DMS53 (cell line): ENCODE results near the gene GALNT8.

Experiments used
- DNase-seq: peaks from one replicate; lab custom pipeline; 2025; lab: John Stamatoyannopoulos, UW

GALNT8 gene

DNA sequence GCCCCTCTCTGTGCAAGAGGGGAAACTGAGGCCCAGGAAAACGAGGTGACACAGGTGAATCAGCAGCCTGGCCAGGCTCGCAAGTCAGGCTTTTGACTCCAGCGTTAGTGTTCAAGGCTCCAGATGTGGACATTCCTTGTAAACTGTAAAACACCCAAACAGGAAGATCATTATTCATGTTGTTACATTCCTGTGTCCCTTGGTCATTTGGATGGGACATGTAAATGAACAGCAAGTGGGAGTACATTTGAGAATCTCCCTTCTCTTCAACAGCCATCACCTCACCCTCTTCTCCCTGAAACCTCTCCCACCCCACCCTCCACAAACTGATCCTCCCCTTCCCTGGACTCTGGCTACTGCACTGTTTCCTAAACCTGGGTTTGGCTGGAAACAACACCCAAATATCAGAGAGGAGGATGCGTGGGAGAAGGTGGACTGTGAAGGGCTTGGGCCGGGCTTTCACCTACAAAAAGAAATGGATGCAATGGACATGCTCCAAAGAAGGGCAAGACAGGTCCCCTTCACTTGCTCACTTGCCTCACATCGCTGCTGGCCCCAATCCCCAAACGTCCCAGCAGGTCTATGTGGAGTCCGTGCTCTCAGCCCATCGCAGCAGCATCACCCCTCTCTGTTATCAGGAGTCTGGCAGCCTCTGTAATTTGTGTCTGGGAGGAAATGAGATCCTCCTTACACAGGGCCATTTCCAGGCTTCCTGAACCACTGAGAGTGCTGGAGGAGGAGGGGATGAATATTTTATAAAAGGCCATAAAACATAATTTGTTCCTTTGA is 76.7 kb downstream of the GALNT8 start:
- no peak for DNase-seq

DNA sequence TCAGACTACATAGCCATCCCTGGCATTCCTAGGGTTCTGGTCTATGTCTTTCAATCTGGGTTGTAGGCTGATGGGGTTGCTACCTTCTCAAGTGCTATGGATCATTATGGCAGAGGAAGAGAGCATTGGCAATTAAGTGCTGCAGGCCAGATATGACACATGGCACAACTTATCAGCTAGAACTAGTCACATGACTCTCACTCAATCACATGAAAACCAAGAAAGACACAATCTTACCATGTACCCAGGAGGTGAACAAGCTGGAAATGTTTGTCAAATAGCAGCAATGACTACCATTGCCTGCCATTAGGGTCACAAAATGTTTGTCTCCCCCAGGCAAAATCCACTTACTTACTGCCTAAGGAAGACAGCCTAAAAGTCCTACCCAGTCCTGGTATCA is 80.4 kb downstream of the GALNT8 start:
- no peak for DNase-seq

DNA sequence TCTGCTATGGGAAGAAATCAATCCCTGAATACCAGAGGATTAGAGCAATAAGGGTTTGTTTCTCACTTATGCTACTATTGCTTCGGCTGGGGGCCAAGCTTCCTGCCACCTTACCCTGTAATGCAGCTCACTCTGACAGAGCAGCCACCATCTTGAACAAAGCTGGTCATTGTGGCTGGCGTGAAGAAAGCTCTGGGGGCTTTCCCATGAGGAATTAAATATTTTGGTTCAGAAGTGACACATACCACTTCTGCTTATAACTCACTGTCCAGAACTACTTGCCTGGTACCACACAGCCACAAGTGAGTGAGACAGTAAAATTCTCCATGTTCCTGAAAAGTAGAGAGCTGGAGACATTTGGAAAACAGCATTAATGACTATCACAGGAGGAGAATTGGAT is 82.6 kb downstream of the GALNT8 start:
- DNase-seq: no peak

DNA sequence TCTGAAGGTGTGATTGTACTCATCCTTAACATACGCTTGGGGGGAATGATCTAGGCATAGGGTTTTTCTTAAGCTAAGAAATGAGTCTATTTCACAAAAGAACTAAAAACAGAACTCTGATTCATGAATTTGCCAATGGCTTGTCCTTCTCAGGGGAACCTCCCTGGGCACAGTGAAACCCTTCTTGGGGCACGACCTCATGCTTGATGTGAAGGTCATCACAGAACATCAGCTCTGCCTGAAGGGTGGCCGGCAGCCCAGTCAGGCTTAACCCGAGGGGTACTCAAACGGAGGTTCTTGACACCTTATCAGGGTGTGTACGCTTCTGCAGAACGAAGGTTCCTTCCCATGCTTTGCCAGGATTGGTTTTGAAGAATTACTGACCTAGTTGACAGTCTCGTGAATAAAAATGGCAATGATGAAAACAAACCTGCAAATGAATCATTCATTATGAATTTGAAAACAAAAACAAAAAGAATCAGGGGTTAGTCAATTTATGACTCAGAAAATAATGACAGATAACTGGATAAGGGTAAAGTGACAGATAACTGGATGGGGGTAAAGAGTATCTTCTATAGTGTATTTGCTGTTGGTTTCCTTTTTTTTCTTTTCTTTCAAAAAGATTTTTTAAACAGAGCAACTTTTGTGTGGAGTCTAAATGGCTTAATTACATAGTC is 86.4 kb downstream of the GALNT8 start:
- no peak for DNase-seq

DNA sequence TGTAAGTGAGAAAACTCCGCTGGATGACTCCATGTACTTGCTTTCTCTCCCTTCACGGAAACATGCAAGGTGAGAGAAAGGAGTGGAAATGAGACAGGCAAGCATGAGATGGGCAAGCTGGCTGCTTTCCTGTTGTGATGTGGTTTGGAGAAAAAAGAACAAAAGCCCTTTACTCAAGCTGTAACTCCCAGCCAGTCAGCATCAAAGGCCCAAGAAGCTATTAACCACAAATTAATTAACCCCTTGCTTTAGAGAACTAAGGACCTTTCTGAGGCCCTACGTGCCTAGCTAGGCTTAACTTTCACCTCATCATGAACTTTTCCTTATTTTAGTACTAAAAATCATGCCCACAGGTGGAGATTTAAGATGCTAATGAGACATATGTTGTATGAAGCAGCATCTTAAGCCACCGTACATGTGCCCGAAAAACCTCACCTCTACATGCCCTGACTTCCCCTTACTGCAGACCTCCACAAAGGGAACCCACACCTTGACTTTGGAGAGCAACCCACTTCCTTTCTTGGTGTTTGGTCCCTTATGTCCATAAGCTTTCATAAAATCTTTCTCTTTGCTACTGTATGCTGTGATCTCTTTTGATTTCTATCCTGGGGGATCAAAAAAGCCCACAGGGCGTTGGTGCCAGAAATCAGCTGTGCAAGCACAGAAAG is 87.0 kb downstream of the GALNT8 start:
- no peak for DNase-seq

DNA sequence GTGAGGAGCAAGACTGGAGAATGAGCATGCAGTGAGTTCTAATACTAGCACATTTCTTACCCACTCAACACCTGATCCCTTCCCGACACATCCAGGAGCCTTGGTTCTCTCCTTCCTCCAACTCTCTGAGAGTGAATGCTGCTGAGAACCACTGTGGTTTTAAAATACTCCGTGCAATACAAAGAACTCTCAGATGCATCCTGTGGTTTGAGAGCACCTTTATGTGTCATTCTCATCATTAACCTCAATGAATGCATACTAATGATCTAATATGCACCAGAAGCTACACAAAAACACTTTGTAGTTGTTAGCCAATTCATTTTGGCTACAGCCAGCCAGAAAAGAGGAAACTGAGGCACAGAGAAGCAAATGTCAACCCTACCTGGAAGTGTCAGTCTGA is 87.6 kb downstream of the GALNT8 start:
- DNase-seq: no peak

DNA sequence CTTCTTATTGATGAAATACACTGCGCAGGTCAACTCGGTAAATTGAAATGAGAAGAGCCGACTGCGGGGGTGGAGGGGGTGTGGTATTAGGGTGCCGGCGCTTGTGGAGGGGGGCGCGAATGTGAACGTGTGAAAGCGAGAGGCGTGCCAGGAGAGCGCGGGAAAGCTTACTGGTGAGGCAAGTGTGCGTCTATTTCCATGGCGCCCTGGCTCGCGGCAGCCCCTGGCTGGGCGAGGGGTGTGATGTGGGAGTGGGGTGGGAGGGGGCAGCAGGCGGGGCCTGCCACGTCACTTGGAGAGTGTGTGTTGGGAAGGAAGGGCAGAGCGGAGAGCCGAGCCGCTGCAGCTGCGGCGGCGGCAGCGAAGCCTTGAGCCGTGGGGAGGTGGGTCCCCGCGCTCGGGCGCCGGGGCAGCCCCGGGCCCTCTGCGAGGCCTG is 88.8 kb downstream of the GALNT8 start:
- DNase-seq: peak; percentile 80

DNA sequence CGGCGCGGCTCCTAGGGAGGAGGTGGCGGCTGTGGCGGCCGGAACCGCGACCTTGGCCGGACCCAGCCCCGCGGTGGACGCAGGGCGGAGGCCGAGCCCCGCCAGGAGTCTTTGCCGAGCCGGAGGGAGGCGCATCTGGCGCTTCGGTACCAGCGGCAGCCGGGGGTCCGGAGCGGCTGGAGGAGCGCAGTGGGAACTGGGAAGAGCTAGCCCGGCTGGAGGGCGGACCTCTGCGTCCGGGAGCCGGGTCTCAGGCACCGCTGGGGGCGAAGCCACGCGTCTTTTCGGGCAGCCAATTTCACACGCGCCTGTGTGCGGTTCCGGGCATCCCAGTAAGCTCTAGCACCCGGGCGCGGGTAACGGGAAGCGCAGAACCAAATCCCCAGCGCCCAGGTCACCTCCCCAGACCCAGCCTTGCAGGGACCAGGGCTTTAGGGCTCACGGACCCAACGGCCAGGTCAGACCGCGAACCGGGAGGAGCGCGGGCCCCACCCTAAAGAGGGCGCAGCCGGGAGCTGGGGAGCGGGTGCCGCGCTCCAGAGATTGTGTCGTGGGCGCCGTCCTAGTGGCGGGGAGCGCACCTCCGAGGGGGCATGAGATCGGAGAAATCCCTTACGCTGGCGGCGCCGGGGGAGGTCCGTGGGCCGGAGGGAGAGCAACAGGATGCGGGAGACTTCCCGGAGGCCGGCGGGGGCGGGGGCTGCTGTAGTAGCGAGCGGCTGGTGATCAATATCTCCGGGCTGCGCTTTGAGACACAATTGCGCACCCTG is 89.4 kb downstream of the GALNT8 start:
- peak; percentile 80 for DNase-seq

DNA sequence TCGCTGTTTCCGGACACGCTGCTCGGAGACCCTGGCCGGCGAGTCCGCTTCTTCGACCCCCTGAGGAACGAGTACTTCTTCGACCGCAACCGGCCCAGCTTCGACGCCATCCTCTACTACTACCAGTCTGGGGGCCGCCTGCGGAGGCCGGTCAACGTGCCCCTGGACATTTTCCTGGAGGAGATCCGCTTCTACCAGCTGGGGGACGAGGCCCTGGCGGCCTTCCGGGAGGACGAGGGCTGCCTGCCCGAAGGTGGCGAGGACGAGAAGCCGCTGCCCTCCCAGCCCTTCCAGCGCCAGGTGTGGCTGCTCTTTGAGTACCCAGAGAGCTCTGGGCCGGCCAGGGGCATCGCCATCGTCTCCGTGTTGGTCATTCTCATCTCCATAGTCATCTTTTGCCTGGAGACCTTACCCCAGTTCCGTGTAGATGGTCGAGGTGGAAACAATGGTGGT is 90.0 kb downstream of the GALNT8 start:
- peak; percentile 69 for DNase-seq

DNA sequence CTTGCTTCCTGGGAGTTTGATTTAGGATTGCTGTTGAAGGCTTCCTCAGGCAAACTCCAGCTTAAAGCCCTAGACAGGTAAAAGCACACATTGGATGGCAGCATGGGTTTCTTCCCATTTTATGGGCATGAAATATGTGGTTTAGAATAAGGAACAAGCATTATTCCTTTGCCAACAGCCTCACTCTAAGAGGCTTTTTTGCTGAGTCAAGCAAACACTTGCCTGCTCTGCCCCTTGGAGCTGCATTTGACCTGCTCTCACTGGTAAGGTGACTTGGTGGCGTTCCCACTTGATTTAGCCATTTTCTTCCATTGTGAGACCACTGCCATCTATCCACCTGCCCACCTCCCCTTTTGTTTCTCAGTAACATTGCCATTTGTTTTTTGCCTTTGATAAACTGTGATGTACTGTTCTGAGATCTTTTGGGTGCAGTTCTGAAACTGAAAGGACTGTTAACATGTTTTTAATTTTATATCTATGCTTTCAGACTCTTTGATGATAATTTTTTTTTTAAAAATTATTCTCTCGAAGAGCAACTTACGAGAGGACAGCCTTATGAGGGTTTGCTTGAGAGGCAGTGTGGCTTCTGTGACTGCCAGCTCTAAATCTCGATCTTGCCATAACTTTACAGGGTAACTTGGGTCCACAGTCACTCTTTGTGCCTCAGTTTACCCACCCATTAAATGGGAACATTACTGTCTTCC is 92.6 kb downstream of the GALNT8 start:
- DNase-seq: no peak

DNA sequence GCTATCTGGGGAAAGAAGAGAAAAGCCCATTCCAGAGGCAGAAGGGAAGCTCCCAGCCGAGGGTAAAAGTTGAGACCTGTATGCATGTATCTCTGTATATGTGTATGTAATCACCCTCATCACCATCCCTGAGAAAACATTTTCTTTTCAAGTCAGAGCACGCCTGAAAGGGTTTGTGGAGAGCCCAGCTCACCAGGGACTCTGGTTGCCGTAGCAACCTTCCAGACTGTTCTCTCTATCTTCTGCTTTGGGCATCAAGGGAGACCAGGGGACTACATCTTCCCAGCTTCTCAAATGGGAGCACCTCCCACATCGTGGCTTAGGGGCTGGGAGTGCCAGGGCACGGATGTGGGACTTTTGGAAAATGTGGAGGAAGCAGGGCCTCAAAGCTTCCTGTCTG is 93.5 kb downstream of the GALNT8 start:
- peak; percentile 74 for DNase-seq

DNA sequence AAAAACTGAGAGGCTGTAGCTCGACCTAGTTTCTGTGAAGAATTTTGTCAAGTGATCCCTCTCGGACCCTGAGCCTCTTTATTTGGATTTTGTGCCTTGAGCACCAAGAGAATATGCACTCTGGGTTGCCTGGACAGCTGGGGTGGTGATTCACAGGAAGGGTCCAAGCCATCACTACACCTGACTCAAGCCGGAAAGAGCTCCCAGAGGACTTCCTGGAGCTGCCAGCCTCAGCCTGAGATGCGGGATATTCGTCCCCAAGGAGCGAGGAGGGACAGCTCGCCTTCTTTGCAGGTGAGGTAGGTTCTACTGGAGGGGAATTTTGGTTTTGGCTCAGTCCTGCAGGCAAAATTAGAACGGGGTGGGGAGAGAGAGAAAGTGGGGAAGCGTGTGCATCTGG is 94.3 kb downstream of the GALNT8 start:
- no peak for DNase-seq

DNA sequence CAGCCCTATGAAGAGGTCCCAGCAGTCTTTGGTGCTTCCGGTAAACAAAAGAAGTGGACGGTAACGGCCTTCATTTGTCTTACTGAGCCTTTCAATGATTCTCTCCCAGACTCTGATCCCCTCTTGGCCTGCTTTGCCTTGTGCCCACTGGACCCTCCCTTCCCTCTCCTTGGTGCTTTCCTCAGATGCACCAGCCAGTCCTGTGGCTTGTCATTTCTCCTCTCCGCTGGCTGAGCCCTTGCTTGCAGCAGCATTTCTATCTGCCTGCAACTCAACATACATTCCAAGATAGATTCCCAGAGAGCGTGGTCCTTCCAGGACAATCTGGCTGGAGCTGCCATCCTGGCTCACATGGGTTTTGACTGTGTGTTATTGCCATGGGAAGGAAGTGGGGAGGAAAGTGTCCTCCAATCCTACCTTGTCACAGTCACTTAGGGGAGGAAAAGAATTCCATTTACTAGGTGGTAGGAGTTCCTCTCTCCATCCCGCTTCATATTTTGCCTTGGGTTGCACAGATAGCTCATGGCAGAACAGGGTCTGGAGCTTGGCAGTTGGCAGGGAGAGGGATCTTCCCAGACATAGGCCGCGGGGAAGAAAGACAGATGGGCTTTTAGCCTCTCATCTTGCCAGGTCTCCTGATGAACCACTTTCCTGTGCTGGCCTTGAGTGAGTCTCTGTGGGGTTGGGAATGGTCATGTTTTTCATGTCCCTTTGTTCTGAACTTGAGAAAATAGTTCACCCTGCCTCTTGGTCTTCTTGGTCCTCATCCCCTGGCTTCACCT is 96.7 kb downstream of the GALNT8 start:
- no peak for DNase-seq

DNA sequence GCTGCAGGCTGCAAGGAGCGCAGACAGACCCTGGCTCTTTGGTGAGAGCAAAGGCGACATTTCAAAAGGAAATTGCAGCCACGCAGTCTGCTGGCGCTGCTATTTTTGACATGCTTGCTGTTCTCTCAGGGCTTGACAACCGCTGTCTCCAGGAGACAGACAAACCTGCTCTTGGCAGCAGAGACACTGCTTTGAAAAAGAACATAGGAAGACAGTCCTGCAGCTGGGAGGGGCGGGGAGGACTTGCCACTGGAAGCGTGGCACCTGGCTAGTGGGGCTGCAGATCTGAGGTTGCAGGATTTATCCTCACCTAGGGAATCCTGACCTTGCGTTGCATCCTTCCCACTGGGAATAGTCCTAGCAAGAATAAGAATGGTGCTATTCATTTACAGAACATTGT is 97.7 kb downstream of the GALNT8 start:
- DNase-seq: no peak

DNA sequence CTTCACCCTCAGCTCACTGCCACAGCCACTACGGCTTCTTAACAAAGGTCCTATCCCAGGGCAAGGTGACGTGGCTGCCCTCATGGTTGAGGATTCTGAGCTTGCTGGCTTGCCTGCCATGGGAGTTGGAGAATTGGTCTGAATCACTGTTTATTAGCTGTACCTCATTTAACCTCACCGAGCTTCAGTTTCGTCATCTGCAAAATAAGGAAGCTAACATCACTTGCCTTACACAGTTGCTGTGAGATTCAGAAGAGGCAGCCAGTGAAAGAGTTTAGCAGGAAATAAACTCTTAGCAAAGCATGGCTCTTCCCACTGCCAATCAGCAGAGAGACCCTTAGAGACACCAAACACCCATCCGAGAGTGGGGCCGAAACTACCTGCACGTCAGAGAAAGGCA is 99.5 kb downstream of the GALNT8 start:
- no peak for DNase-seq

DNA sequence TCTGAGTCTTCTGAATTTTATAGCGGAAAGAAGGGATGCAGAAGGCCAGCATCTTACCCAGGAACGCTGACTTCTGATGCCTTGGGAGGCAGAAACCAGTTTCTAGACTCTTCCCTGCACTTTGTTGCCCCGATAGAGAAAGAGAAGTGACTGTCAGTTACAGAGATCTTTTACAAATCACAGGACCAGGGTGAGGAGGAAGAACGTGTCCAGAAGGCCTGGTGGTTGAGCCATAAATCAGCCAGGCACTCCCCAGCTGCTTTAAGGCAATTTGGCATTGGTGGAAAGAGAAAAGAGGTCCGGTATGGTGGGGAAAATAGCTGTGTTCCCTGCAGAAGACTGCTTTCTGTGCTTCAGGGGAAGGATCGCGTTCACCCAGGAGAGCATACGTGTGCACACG is 100.8 kb downstream of the GALNT8 start:
- no peak for DNase-seq
